GM21529 (cell line): ENCODE results near the gene NUDT8.

Source experiments
- ATAC-seq: cut with Tn5 transposase; IDR thresholded peaks from one replicate; pipeline ENCODE4 v1.9.1; 2021; ENCODE audit not compliant: unreplicated experiment

NUDT8 gene, protein sequence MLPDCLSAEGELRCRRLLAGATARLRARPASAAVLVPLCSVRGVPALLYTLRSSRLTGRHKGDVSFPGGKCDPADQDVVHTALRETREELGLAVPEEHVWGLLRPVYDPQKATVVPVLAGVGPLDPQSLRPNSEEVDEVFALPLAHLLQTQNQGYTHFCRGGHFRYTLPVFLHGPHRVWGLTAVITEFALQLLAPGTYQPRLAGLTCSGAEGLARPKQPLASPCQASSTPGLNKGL

DNA sequence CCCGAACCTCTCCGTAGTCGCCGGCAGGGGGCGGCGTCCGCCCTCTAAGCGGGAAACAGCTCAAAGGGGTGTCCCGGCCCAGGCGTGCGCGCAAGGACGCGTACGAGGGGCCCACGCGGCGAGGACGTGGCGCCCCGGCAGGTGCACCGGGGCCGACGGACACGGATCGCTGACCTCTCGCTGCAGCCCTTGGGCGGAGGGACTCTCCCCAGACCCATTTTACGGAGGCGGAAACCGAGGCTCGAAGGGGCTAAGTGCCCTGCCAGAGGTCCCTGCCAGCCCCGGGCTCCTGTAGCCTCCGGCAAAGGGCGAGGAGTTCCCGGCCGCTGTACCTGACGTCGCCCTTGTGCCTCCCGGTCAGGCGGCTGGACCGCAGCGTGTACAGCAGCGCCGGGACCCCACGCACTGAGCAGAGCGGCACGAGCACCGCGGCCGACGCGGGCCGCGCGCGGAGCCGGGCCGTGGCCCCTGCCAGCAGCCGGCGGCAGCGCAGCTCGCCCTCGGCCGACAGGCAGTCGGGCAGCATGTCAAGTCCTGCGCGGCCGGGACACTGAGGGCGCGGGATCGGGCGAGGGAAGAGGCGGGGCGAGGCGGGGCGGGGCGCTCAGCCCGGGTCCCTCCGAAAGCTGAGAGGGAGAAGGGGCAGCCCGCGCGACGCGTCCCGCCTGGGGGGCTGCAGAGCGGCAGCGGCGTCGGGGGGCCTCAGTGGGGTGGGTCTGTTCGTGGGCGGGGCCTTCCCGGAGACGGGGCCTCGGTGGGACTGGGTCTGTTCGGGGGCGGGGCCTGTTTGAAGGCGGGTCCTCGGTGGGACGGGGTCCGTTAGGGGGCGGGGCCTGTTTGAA lies at the start of gene NUDT8:
TSS of gene NUDT8 (minus strand) at position 552 of the 842 bp plus-strand sequence. CDS start at position 526, 26 bp downstream.
- ATAC-seq = peak; percentile 49

DNA sequence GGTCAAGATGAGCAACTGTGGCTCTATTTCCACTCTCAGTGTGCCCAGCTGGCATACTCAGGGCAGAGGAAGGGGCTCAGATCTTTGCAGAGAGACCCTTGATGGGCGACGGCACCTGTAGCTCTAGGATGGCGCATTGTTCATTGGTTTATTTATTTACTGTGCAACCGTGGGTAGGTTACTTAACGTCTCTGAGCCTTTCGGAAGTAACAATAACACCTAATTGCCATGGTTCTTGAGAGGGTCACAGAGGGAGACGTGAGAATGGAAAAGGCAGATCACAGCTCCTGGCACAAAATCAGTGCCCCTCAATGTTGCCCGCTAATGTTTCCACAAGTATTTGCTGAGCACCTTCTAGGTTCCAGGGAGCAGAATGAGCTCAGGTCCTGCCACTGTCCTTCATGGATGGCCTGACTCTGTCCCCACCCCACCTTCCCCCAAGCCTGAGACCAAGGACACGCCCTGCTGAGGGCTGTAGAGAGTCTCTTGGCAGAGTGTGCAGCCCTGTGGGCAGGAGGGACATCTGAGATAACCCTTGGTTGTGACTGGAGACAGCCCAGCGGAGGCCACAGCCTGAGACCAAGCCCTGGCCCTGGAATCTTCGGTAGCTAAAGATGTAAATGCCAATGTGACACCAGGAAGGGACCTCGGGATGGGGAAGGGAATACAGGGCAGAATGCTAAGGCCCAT lies 45.5 kb upstream of the NUDT8 start:
- ATAC-seq = no peak

- no peak for ATAC-seq
These were observed 44.7 kb upstream of the NUDT8 start, which contains the start of gene ALDH3B2 for GRCh38 chr11:67674442-67674871. Gene ALDH3B2, minus strand, starts transcription at chr11:67674623. Its CDS starts 7,688 bp downstream, at chr11:67666935.

- ATAC-seq = no peak
These were observed 44.2 kb upstream of the NUDT8 start for GRCh38 chr11:67673902-67674301.

DNA sequence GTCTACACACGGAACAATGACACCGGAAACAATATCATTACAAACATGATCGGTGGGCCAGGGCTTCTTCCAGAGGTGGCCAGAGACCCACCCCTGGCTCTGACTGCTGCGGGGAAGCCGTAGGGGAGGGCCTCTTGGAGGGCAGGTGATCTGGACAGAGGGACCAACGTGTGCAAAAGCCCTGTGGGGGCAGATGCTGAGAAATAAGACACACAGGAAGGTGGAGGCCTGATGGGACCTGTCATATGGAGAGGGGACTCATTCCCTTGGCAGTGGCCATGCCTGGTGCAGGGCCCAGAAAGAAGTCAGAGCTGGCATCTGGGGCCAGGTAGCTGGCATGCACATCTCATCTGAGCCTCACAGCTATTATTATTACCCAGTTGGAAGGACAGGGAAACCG lies 43.6 kb upstream of the NUDT8 start:
- ATAC-seq = no peak

DNA sequence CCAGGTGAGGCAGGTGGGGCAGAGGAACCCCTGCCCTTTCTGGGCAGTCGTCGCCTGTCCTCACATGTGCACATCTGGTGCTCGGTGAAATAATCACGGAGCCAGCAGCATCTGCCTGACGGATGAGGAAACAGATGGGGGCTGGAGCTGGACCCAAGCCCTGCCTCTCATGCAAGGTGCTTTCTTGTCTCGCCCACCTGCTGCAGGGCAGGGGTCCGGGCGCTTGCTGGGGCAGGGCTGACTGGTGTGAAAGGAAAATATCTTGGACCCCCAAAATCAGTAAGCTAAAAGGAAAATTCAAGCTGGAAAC lies 41.4 kb upstream of the NUDT8 start:
- no peak for ATAC-seq

GRCh38 chr11:67670316-67671210 lies 40.8 kb upstream of the NUDT8 start:
- no peak for ATAC-seq

DNA sequence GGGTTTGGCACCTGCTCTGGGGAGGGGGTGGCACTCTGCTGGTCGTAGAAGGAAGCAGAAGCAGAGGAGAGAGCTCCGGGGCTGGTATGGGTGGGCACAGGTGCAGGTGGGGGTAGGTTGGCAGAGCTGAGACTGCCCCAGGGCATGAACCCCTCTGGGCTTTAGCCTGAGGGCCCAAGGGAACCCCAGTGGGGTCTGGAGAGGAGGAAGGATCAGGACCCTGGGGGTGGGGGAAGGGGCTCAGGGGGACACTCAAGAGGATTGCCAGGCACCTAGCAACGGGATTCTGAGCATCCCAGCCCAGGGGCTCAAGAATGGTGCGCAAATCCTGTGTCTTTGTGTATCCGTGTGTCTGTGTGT lies 38.4 kb upstream of the NUDT8 start:
- ATAC-seq = no peak

GRCh38 chr11:67667490-67668191 lies 37.9 kb upstream of the NUDT8 start:
- ATAC-seq = no peak

- no peak for ATAC-seq
These were observed 37.1 kb upstream of the NUDT8 start for GRCh38 chr11:67666676-67667489.

DNA sequence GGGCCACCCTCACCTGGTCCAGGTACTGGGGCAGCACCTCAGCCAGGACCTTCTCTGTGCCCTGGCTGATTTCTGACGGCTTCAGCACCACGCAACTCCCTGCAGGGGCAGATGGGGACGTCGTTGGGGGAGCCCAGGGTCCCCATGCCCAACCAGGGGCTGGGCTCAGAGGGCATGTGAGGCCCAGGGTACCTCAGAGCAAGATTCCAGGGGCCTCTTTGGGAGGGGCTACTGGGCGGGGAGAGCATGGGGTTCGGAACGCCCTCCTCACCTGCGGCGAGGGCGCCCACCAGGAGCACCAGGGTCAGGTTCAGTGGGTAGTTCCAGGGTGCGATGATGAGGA lies 36.5 kb upstream of the NUDT8 start:
- ATAC-seq = no peak

DNA sequence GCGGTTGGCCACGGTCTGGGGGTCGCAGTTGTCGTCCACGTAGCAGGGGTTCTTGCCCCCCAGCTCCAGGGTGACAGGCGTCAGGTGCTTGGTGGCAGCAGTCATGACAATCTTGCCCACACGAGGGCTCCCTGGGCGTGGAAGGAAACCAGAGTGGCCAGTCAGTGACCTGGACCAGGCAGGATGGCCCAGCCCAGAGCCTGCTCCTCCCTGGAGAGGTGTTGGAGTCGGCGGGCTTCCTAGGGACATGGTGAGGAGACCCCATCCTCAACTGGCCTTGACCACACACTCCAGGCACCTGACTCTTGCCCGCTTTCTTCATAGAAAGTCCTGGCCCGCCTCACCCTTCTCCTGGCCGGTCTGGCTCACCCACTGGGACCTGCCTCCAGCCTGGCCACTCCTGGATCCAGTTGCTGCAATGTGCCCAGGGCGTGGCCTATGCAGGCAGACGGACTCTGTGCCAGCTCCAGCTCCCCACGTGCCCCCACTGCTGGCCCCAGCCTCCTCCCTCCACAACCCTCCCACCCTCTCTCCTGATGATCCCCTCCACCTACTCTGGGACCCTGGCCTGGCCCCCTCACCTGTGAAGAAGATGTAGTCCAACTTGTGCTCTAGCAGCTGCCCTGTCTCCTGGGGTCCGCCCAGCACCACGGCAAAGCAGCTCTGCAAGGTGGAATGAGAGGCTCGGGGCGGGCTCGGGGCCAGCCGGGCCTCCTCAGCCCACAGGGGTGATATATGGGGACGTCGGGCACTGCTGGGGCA lies 36.0 kb upstream of the NUDT8 start:
- no peak for ATAC-seq

DNA sequence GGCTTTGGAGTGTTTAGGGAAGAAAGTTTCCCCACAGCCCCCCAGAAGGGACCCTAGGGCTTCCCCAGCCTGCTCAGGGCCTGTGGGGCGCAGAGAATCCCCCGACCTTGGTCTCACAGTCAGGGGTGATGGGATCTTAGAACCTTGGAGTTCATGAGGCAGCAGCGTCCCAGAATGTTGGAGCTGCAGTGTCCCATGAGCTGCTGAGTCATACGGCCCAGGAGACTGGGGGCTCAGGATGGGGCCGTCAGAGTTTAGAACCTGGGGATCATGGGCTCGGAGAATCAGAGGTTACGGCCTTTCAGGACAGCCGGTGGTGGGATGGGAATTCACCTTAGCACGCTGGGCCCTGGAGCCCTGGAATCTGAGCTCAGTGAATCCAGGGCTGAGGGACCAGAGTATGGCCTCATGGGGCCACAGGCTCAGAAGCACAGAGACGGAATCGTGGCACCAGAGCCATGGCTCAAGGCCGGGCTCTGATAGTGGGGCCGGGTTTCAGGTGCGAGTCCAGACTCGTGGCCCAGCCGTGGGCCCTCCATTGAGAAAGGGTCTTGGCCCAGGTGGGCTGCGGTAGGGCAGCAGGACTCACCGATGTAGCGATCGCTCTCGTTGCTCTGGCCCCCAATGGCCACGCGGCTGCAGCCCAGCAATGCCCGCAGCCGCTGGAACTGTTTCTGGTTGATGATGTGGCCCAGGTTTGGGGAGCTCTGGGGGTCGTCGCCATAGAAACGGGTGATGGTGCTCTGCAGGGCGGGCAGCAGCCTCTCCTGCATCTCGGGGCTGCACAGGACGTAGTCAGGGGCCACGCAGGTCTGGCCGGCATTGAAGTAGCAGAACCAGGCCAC lies 35.2 kb upstream of the NUDT8 start:
- ATAC-seq = no peak

DNA sequence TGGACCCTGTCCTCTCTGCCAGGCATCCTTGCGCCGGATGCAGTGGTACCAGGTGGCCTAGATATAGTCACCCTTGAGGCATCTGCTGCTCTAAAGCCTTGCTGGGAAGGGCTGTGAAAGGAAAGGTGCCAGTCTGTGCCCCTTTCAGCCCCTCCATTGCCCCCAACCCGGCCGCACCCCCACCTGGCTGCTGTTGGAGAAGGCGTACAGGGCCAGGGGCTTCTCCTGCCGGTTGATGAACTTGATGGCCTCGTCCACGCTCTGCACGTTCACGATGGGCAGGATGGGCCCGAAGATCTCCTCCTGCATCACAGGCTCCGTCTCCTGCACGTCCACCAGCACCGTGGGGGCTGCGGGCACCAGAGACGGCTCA lies 34.5 kb upstream of the NUDT8 start:
- ATAC-seq = no peak

GRCh38 chr11:67663532-67664212 lies 33.9 kb upstream of the NUDT8 start:
- no peak for ATAC-seq

- no peak for ATAC-seq
These were observed 33.2 kb upstream of the NUDT8 start for GRCh38 chr11:67662835-67663531.
